GM12878 (cell line): ENCODE data around the gene SCMH1. TPM values are rescaled to one million over a fixed set of nuclear protein-coding genes. Genes with fewer than 3 reads are reported as not detected.
A peak's percentile ranks its signal among the peaks of the same experiment; 100 is the strongest.

Experiments
- ATAC-seq: fragments of 200-7000 bp; cut with Tn5 transposase; 3 replicates; pipeline ENCODE4 v1.9.1; 2020; ENCODE audit warnings: mild to moderate bottlenecking, moderate library complexity
- BruUV-seq: library from RNA; stranded (reverse); fragments of 400-500 nt; replicated peaks from 2 replicates; lab custom pipeline; 2021; lab: Mats Ljungman, UMichigan
- CTCF ChIA-PET: fragments of 300-600 bp; sonication (Branson Sonifier 250); formaldehyde crosslinking; extraction: SDS; loops from one replicate; lab custom pipeline; 2021; ENCODE audit warnings: inconsistent platforms; lab: Yijun Ruan, JAX
- POLR2A ChIA-PET: fragments of 350-600 bp; formaldehyde crosslinking; extraction: SDS; loops from one replicate; lab custom pipeline; 2021; ENCODE audit warnings: inconsistent platforms; lab: Charles Lee
- RAD21 ChIA-PET: fragments of 300-600 bp; sonication (Branson Sonifier 250); formaldehyde crosslinking; loops from one replicate; lab custom pipeline; 2023; ENCODE audit warnings: antibody characterized with exemption; ENCODE audit not compliant: unreplicated experiment; lab: Charles Lee
- SMC1A ChIA-PET: fragments of 300-600 bp; sonication (Branson Sonifier 250); formaldehyde crosslinking; loops from one replicate; lab custom pipeline; 2023; ENCODE audit not compliant: unreplicated experiment, uncharacterized antibody; lab: Charles Lee
- DNase-seq: peaks from one replicate; pipeline ENCODE4 v3.0.0-alpha.2; 2011; ENCODE audit warnings: low read depth, low spot score
- FAIRE-seq: peaks from 3 replicates; lab custom pipeline; 2011; peaks lifted over from hg19 to GRCh38; lab: Jason Lieb, UNC
- H2AFZ ChIP-seq: 2 replicates; pipeline ENCODE4 v1.6.0; 2011; ENCODE audit warnings: low read depth, low read length, control low read depth; ENCODE audit not compliant: control insufficient read depth
- H3K27ac ChIP-seq: 2 replicates; pipeline ENCODE4 v1.5.1; 2011; ENCODE audit warnings: control low read depth; ENCODE audit not compliant: control insufficient read depth, insufficient read depth
- H3K27me3 ChIP-seq, 2 experiments: replicated peaks in 1 of 2; 2 replicates each; pipeline versions ENCODE4 v1.6.0 to v1.6.1; 2011; ENCODE audit warnings: low read length in 1 of 2; ENCODE audit not compliant: control insufficient read depth in 2 of 2, insufficient read depth in 2 of 2
- H3K36me3 ChIP-seq, 2 experiments: 2 replicates each; pipeline ENCODE4 v1.5.1; 2011; ENCODE audit warnings: low read length in 1 of 2; ENCODE audit not compliant: control insufficient read depth in 2 of 2, insufficient read depth in 2 of 2
- H3K4me1 ChIP-seq: 2 replicates; pipeline ENCODE4 v1.6.1; 2011; ENCODE audit warnings: mild to moderate bottlenecking, low read length, moderate library complexity, mixed read lengths; ENCODE audit not compliant: control insufficient read depth, insufficient read depth
- H3K4me2 ChIP-seq: 2 replicates; pipeline ENCODE4 v1.6.0; 2011; ENCODE audit warnings: control low read depth; ENCODE audit not compliant: control insufficient read depth, insufficient read depth
- H3K4me3 ChIP-seq: fragments of 200-600 bp; sonication (generic); 2 replicates; pipeline ENCODE4 v1.5.1; 2016
- H3K79me2 ChIP-seq: 2 replicates; pipeline ENCODE4 v1.6.0; 2011; ENCODE audit warnings: low read length; ENCODE audit not compliant: control insufficient read depth, insufficient read depth
- H3K9ac ChIP-seq: 2 replicates; pipeline ENCODE4 v1.8.0; 2011; ENCODE audit warnings: low read length, control low read depth, mixed read lengths; ENCODE audit not compliant: control insufficient read depth, insufficient read depth
- H3K9me3 ChIP-seq: replicated peaks from 3 replicates; pipeline ENCODE4 v1.5.1; 2011; ENCODE audit warnings: mild to moderate bottlenecking, low read length; ENCODE audit not compliant: control insufficient read depth, insufficient read depth
- H4K20me1 ChIP-seq: 2 replicates; pipeline ENCODE4 v1.6.0; 2011; ENCODE audit not compliant: control insufficient read depth, insufficient read depth
- CBX3 ChIP-seq: fragments of 200-600 bp; sonication (generic); IDR thresholded peaks from 2 replicates; pipeline ENCODE4 v1.6.1; 2016; ENCODE audit warnings: low read depth, borderline replicate concordance
- ELK1 ChIP-seq: IDR thresholded peaks from 2 replicates; pipeline ENCODE4 v1.6.1; 2012; ENCODE audit warnings: low read depth, low read length, improper control_type of control experiment
- EZH2 ChIP-seq: IDR thresholded peaks from 2 replicates; pipeline ENCODE4 v1.6.1; 2012; ENCODE audit warnings: low read depth, mild to moderate bottlenecking, control low read depth, inconsistent platforms, low read length, borderline replicate concordance; ENCODE audit not compliant: control insufficient read depth
- MAX ChIP-seq: IDR thresholded peaks from 2 replicates; pipeline ENCODE4 v1.6.1; 2012; ENCODE audit warnings: low read depth, low read length, improper control_type of control experiment
- NR2F1 ChIP-seq: fragments of 450-650 bp; conservative IDR thresholded peaks from 2 replicates; pipeline ENCODE4 v1.6.1; 2017; ENCODE audit warnings: mild to moderate bottlenecking
- PBX3 ChIP-seq: IDR thresholded peaks from 2 replicates; pipeline ENCODE4 v1.6.1; 2011; ENCODE audit warnings: mild to moderate bottlenecking, low read depth, low read length, moderate library complexity; ENCODE audit not compliant: insufficient replicate concordance
- PML ChIP-seq: IDR thresholded peaks from 2 replicates; pipeline ENCODE4 v1.6.1; 2012; ENCODE audit warnings: low read length, inconsistent platforms
- RELB ChIP-seq: fragments of 450-650 bp; IDR thresholded peaks from 2 replicates; pipeline ENCODE4 v1.6.1; 2017; ENCODE audit warnings: low read depth, mild to moderate bottlenecking, moderate library complexity
- SPI1 ChIP-seq: IDR thresholded peaks from 2 replicates; pipeline ENCODE4 v1.6.1; 2011; ENCODE audit warnings: low read depth, mild to moderate bottlenecking, low read length, moderate library complexity, borderline replicate concordance; ENCODE audit not compliant: insufficient read depth
- YY1 ChIP-seq: IDR thresholded peaks from 2 replicates; pipeline ENCODE4 v1.6.1; 2011; ENCODE audit warnings: low read depth, mild to moderate bottlenecking, low read length
- ZBED1 ChIP-seq: IDR thresholded peaks from 2 replicates; pipeline ENCODE4 v1.6.1; 2016; ENCODE audit warnings: borderline replicate concordance
- ZNF217 ChIP-seq: fragments of 450-650 bp; IDR thresholded peaks from 2 replicates; pipeline ENCODE4 v1.6.1; 2017; ENCODE audit warnings: antibody characterized with exemption, mild to moderate bottlenecking
- ZNF622 ChIP-seq: fragments of 450-650 bp; IDR thresholded peaks from 2 replicates; pipeline ENCODE4 v1.6.1; 2017; ENCODE audit warnings: mild to moderate bottlenecking, inconsistent platforms
- WGBS: methylation state at CpG from one replicate; pipeline ENCODE4 v1.1.6; 2016; ENCODE audit warnings: low lambda C conversion rate; ENCODE audit not compliant: insufficient replicate concordance, insufficient coverage; ENCODE audit errors: missing lambda C conversion rate; 5-methylcytosine and 5-hydroxymethylcytosine counted together
- in situ Hi-C: fragments of 300-500 bp; cut with MboI; formaldehyde crosslinking; loops from 9 replicates; pipeline ENCODE4 v1.14.3; 2018; ENCODE audit warnings: mixed read lengths
- intact Hi-C: fragments of 100-400 bp; cut with micrococcal nuclease; formaldehyde crosslinking; loops from one replicate; pipeline ENCODE4 v1.14.2; 2022; ENCODE audit not compliant: unreplicated experiment
- polyA plus RNA-seq, 11 experiments: library from polyadenylated mRNA; depleted of rRNA in 4 of 11; unstranded in 6 of 11; stranded (reverse) in 5 of 11; fragments of >200 nt; fragmentation: Nextera tagmentation in 4 of 11; fragmentation: Illumina TruSeq in 1 of 11; extraction: Ambion mirVana in 4 of 11; extraction: Trizol in 1 of 11; gene quantifications; 1 replicate in 1 of 11; 2 replicates in 10 of 11; pipeline versions ENCODE4 v1.2.1 to v1.2.3, GENCODE V29; 2011 to 2016; ENCODE audit warnings: inconsistent platforms in 2 of 11, missing spikeins in 2 of 11, low read depth in 1 of 11
- total RNA-seq, 4 experiments: library from RNA; depleted of rRNA in 3 of 4; stranded (reverse); fragments of >200 nt in 3 of 4; fragmentation: Illumina TruSeq in 1 of 4; extraction: Trizol in 1 of 4; gene quantifications; 2 replicates each; pipeline versions ENCODE4 v1.2.1 to v1.2.3, GENCODE V29; 2013 to 2021

Gene SCMH1
- total and polyA plus RNA-seq, 10 of the 15 experiments (the other 5 are each of a cell fraction or from before 2014, with no cell fraction given) = 7.5 to 44.1 (median 27.8) TPM

GRCh38 chr1:41277371-41277975, 35.4 kb upstream of the SCMH1 start:
- no TSS peak for BruUV-seq
- Histone ChIP-seq H3K9me3 (no peaks in the 10 kb centered on the region), H3K79me2 (no peaks in the 10 kb centered on the region), H2AFZ (no peak overlapping the region), H4K20me1 (no peaks in the 10 kb centered on the region), H3K27me3 (peaks cover 2% of the 10 kb centered on the region in 2 experiments; a peak in 2 of 4 replicates), H3K9ac (no peak overlapping the region), H3K36me3 (no peaks in the 10 kb centered on the region)
- ChIA-PET SMC1A (no interaction called here), RAD21 (interaction anchor here (1.2 kb wide), 1 partner anchor 157 kb away, joined by 3 read pairs; no protein-coding TSS in a partner anchor), POLR2A (no interaction called here), CTCF (interaction anchor here (0.6 to 2.1 kb wide), 2 partner anchors 140 to 157 kb away, joined by 3 to 10 read pairs; no protein-coding TSS in a partner anchor)
- in situ Hi-C loops (no loop called here), intact Hi-C loops (no loop called here)
- WGBS = 30% methylated on average over 12 of the region's 12 CpGs
- FAIRE-seq = no peak
- TF ChIP-seq EZH2 (no peak), NR2F1 (no peak), ZNF622 (no peak), YY1 (no peak), SPI1 (peak; percentile 81)
- TF ChIP-seq, all 136 proteins: peak for 1
- no peak overlapping the region for H3K27ac ChIP-seq
- DNase-seq (no peak), ATAC-seq (peak; percentile 41; the same call in 1 of the 3 replicates)
- H3K4me3 ChIP-seq = no peak overlapping the region
- H3K4me1 ChIP-seq = no peaks in the 10 kb centered on the region
- H3K4me2 ChIP-seq = no peak overlapping the region

- Histone ChIP-seq H3K36me3 (no peaks in the 10 kb centered on the region), H3K4me2 (no peak overlapping the region), H3K27me3 (peaks cover 2% of the 10 kb centered on the region in 2 experiments; a peak in 2 of 4 replicates), H3K9me3 (no peaks in the 10 kb centered on the region), H3K4me1 (no peaks in the 10 kb centered on the region), H2AFZ (no peak overlapping the region), H3K9ac (no peak overlapping the region), H3K27ac (no peak overlapping the region), H3K79me2 (no peaks in the 10 kb centered on the region), H3K4me3 (no peak overlapping the region), H4K20me1 (no peaks in the 10 kb centered on the region)
- ChIA-PET SMC1A (interaction anchor here (1.0 kb wide), 1 partner anchor 16 kb away, joined by 3 read pairs; no protein-coding TSS in a partner anchor), CTCF (interaction anchor here (0.8 to 2.1 kb wide), 4 partner anchors 8 to 158 kb away, joined by 3 to 10 read pairs (median 4); no protein-coding TSS in a partner anchor), RAD21 (no interaction called here), POLR2A (no interaction called here)
- BruUV-seq = no TSS peak
- in situ Hi-C loops (no loop called here), intact Hi-C loops (no loop called here)
- ATAC-seq (no peak), DNase-seq (no peak), FAIRE-seq (no peak)
- whole genome bisulfite sequencing = 32% methylated on average over 9 of the region's 9 CpGs
- TF ChIP-seq ZNF217 = no peak
- TF ChIP-seq PML = no peak
- TF ChIP-seq MAX = no peak
- no peak for TF ChIP-seq CBX3
- no peak for TF ChIP-seq ZBED1
- no peak for TF ChIP-seq PBX3
- TF ChIP-seq ELK1 = no peak
- no peak for TF ChIP-seq RELB
Observed at GRCh38 chr1:41275831-41276230, 33.7 kb upstream of the SCMH1 start.
